ENCODE results near the gene FTO.
"Not testable (repeated sequence)": the region's sequence is repeated elsewhere in the genome, so short reads cannot be mapped to it uniquely, and the experiment has no call there.

FTO gene

DNA sequence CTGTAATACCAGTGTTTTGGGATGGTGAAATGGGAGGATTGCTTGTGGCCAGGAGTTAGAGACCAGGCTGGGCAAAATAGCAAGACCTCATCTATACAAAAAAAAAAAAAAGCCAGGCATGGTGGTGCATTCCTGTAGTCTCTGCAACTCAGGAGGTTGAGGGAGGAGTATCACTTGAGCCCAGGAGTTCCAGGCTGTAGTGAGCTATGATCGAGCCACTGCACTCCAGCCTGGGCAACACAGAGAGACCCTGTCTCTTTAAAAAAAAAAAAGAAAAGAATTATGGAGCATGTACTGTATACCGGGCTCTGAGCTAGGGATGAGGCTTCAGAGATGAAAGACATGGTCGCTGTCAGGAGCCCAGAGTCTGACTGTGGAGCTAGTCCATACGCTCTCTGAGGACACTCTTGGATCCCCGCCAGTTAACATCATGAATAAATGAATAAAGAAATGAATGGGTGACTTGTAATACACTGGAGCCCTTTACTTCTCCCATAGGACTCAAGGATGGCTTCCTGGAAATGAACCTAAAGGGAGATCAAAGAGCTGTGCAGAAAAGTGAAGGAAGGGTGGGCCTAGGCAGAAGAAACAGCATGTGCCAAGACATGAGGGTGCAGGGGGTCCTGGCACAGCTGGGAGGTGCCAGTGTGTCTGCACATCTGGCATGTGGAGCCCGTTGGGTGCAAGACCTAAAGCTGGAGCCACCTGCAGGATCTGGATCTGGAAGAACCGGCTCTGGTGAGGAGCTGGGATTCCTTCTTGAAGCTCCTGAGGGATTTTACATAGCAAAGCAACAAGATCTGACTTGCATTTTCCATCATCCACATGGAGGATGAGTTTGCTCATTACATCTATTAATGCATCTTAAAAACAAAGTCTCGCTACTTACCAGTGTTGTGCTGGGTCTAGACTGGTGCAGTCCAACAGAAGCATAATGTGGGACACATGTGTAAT, 462.2 kb downstream of the FTO start:
- no peak for DNase-seq

GRCh38 chr16:54169112-54169511, 465.2 kb downstream of the FTO start:
- DNase-seq, result no peak

DNA sequence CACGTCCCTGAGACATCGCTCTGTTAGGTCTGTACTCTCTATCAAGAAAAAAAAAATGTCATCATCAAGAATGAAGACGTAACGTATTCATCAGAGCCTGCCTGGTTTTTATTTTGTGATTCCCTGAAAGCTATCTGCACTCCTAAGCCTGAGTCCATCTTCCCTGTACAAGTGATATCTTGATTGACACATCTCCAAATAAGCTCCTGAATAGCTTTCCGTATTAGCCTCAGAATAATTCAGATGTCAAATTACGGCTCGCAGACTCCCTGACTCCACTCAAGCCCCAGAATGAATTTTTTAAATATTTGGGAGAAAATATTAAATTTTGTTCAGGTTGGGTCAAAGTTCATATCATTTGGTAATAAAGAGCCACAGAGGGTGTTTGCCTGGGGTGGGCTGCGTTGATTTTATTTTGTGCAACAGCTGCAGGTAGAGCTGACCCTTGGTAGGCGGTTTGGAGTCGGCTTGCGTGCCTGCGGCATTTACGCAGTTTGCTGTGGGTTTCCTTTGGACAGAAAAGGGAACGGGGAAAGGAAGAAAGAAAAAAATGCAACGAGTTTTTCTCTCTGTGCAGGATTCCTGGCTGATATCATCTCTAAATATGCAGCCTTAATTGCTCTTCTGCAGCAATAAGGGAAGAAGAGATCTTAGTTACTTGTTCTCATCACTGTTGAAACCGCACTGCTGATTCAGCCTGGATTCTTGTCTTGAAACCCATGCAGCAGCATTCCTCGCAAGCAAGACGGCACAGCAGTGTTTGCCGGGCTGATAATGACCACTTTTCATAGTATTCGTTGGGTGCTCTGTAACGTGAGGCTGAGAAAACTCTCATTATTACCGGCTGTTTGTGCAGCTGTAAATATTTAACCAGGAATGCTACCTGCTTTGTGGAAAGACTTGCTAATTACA, 467.9 kb downstream of the FTO start:
- DNase-seq, result no peak

DNA sequence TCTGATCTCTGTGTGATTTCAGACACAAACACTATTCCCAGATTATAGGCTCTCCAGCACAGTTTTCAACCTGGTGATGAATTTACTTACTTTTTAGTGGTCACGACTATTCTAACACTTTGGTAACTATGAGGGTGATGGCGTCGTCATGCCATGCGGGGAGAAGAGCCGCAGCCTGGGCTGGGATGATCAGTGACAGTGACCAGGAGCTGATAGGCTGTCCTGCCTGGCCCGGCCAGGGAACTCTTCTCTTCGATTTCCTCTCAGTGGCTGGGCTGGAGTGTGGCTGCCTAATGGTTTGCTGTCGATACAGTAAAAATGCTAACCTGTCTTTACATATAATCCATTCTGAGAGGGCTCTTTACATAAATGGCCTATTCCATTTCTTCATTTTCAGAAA, 469.5 kb downstream of the FTO start:
- no peak for DNase-seq

- no peak for DNase-seq
Measured at GRCh38 chr16:54174201-54174600, 470.2 kb downstream of the FTO start.

DNA sequence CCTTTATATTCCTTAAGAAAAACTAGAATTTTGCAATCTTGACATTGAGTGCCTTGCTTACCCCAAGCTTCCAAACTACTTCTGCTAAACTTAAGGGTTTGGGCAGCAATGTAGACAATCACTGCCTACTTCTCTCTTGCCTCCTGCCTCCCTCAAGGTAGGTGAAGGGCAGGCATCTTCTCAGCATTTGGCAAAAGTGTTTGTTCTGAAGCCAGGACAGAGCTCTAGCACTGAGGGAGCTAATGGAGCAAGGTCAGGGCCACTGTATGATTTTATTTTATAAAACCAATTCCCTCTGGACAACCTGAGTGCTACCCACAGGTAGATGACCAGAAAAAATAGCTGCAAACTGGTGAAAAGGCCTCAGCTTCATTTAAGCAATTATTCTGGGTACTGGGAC, 470.8 kb downstream of the FTO start:
- DNase-seq, result no peak

GRCh38 chr16:54175169-54175551, 471.2 kb downstream of the FTO start:
- DNase-seq, result no peak

DNA sequence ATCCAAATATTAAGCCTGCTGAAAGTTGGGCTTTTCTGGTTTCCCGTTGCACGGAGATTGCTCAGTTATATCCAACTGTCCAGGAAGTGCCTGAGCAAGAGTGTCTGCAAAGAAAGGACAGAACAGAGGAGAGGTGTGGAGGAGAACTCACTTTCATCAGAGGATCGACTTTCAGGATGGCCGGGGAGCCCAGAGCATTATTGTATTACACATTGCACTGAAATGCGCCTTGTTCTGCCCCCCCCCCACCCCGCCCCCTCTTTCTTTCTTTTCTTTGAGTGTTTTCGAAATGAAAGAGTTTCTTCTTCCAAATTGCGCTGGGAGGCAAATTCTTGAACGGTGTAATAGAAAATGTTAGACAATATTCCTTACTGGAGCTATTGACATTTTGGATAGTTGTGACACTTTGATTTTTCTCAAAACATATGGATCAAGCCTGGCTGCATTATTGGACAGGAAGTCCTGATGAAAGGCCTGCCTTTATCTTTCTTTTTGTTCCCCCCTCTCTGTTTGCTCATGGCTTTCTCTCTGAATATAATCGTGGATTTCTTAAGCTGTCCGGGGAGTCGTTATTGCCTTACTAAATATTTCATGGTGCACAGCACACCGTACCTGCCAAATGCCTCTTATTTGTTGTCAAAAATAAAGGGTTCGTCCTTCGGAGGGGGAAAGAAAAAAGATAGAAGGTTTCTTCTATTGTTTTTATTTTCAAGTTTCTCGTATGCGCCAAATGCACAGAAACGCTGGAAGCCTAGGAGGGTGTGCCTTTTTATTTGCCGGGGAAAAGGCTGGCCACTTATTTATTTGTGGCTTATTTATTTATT, 471.8 kb downstream of the FTO start:
- DNase-seq, result no peak

GRCh38 chr16:54176376-54176901, 472.5 kb downstream of the FTO start:
- no peak for DNase-seq

DNA sequence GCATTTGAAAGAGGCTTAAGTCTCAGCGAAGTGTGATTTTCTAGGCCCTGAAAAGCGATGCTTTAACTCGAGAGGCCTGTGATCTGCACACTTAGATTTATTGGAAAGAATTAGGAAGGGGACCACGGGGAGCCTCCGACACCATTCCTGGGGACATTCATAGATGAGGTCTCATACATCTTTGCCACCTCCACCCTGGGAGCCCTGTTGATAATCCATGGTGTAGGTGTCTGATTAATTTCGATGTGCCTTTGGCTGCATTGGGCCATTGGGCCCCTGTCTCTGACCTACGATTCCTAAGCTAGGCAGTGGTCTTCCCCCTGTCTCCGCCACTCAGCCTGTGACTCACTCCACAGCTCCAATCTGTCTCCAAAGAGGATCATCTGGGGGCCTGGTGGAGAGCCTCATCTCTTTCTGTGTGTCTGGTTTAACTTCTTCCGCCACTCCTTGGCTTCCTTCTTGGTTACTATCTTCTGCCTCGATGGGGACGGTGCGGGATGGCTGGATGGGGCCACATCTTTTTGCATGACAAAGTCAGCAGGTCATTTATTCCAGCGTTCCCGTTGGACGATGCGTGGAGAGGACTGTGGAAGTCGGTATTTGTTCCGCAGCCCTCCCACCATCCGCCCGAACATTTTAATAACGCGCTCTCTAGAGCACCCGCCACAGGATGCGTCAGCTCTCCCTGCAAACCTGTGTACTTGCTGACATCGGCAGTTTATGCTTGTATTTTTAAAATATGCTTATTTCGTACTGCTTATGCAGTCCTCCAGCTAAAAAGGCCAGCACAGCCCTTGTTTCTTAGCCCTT, 473.3 kb downstream of the FTO start:
- DNase-seq, result no peak

DNA sequence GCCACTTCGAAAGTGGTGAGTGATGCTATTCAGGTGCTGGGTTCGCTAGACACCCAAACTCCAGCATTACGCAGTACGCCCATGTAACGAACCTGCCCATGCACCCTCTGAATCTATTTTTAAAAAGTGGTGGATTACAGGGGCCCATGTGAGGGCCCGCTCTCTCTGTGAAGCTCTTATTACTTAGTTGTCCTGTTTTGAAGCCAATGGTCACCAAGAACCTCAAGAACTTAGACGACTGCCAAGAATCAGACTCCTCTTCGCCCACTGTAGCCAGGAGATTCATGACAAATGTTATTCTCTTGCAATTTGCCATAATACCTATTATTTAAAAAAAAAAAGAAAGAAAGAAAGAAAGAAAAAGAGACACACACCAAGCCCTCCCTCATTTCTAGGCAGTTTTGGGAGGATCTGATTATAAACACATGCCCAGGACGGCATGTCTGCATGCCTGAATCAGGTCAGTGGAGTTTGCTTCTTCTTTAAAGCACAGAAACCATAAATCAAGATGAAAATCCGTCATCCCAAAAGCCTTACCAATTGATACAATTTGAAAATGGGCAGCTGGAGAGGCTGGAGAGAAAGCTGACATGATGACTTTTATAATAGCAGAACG, 474.0 kb downstream of the FTO start:
- DNase-seq, result no peak

DNA sequence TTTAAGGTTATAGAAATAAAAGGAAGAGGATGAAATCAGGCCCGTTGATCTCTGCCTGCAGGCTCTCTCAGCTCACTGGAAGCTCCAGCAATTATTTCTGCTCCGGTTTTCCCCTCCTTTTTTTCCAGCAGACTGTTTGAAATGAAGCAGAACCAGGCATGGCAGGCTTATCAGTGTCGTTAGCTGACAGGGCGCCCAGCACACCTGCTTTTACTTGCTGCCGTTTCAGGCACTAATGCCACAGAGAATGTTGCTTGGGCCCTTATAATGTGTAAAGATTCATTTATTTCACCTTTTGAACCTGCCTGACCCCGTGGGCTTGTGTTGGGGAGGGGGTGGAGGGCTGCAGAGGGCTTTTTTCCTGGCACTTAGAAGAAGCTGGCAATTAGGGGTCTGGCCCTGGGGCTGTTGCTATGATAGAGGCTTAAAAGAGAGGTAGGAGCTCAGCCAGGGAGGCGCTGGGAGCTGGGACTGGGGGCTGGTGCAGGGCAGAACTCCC, 474.6 kb downstream of the FTO start:
- no peak for DNase-seq

DNA sequence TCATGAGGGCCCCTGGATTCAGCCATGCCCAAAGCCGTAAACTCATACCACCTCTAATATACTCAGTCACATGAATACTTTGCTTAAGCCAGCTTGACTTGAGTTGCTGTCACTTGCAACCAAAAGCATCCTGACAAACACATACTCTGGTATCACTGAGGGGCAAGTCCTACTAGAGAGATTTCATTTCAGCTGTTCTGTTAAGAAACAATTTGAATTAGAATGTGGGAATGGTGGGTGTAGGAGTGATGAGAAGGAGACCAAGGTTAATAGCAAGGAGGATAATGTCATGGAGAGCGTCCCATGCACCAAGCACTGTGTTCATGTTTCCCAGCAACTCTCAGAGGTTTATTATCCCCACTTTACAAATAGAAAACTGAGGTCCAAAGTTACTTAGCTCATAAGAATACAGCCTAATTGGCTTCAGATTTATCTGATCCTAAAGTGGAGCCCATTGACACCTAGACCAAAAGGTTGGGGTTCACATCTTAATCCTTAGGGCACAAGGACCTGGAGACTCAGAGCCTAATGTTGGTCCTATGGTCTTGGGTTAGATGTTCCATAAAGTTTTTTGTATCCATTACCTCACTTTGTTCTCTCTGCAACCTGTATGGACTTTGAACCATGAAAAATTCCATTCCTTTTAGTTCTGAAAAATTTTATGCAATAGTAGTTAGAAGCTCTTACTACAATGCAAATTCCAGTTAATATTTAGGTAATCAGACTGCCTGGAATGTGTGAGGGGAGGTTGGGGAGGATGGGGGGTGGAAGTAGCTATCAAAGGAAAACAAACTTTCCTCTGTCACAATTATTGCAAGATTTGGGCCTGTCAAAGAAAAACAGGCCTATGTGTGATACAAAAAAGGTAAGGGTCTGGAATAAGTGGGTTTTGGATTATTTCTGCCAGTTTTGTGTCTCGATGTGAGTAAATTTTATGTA, 476.7 kb downstream of the FTO start:
- DNase-seq, result no peak

- DNase-seq, result not testable (repeated sequence)
Measured at GRCh38 chr16:54181683-54182329, 477.9 kb downstream of the FTO start.

GRCh38 chr16:54185045-54185444, 481.1 kb downstream of the FTO start:
- no peak for DNase-seq

DNA sequence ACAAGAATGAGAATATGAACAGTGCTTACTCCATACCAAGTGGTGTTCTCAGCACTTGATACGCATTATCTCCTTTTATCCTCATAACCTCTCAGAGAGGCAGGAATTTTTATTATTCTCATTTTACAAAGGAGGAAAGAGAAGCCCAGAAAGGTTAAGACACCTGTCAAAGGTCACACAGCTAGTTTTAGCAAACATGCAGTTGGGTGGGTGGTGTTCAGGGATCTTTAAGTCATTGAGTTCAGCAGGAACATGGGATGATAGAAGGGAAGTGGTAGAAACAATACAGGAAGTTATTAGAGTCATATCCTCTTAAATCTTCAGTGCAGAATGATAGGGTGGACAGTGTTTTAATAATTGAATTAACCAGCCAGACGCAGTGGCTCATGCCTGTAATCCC, 487.2 kb downstream of the FTO start:
- DNase-seq, result no peak

- DNase-seq, result no peak
Measured at GRCh38 chr16:54191592-54191991, 487.6 kb downstream of the FTO start.

DNA sequence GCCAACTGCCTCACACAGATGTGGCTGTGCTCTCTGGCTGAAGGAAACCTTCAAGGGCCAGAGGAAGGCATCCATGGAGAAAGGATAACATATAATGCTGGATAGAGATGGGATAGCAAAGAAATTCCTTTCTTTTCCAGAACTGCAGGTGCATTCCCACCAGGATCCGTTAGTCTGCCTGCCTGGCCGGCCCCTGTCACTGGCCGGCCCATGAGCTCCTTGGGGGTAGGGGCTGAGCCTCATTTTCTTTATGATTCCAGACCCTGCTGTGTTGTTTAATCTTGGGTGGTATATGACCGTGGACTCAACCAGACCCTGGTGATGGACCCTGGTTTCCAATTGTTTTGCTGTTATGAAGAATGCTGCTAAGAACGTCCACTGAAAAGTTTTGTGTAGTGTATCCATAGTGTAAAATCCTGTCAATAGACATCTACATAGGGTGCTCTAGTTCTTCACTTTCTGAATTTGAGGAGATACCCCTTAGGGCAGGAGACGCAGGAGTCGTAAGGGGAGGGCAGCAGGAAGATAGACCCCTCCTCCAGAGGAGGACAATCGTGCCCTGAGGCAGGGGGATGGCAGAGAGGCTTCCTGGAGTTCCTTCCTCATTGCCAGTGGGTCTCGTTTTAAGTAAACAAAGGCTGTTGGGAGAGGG, 489.2 kb downstream of the FTO start:
- DNase-seq, result no peak
